ENCODE data around the gene NEK9. TPM values are rescaled to one million over a fixed set of nuclear protein-coding genes. Genes with fewer than 3 reads are reported as not detected.
A peak's percentile ranks its signal among the peaks of the same experiment; 100 is the strongest.

Gene NEK9
- polyA plus RNA-seq, 1 donor from 2014 or later = 9.4 TPM

DNA sequence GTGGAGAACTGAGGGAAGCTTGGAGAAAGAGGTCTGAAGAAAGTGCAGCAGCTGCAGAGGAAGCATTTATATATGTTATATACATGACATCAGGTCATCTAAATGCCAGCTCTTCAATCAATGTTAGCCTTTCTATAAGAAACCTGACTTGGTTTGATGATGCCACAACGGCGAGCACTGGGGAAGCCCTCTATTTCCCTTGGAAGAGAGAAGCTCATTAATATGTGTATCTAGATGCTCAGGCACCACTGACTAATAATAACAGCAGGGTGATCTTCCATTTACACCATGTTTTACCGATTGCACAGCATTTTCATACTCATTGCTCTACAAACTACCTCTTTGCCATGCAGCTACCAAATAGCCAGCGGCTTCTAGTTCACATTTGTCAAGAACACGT, 63.8 kb downstream of the NEK9 start:
- Histone ChIP-seq H4K20me1 (ENCODE audit: insufficient read depth) (no peaks in the 10 kb centered on the region), H3K79me2 (replicated peaks; ENCODE audit: insufficient read depth, low read length) (peaks cover 9% of the 10 kb centered on the region), H3K4me2 (ENCODE audit: low read length) (peak overlapping the region; percentile 86), H3K9ac (ENCODE audit: low read length) (peak overlapping the region; percentile 69), H3K36me3 (ENCODE audit: insufficient read depth, low read length) (peaks cover 3% of the 10 kb centered on the region), H3K27ac (ENCODE audit: low read length) (peak overlapping the region; percentile 53), H3F3A (ENCODE audit: insufficient read depth, low read length, poor library complexity, severe bottlenecking) (no peaks in the 10 kb centered on the region), H3K9me3 (ENCODE audit: low read length) (no peaks in the 10 kb centered on the region), H2AFZ (ENCODE audit: low read depth, low read length) (peak overlapping the region; percentile 80), H3K27me3 (ENCODE audit: insufficient read depth, low read depth, low read length) (no peaks in the 10 kb centered on the region), H3K4me3 (ENCODE audit: low read length) (peak overlapping the region; percentile 76), H3K9me2 (ENCODE audit: insufficient read depth, low read length) (no peaks in the 10 kb centered on the region)
- TF ChIP-seq TAF1 (IDR thresholded peaks at IDR 0.05; ENCODE audit: low read depth) (no peak), EZH2 (IDR thresholded peaks at IDR 0.05; ENCODE audit: borderline replicate concordance, insufficient read depth, low read length, poor library complexity, severe bottlenecking) (no peak), RAD21 (conservative IDR thresholded peaks at IDR 0.05) (no peak), POLR2AphosphoS5 (IDR thresholded peaks at IDR 0.05) (no peak), SMC3 (conservative IDR thresholded peaks at IDR 0.05; ENCODE audit: poor library complexity) (no peak), MXI1 (conservative IDR thresholded peaks at IDR 0.05; ENCODE audit: poor library complexity, severe bottlenecking) (no peak), EP300 (conservative IDR thresholded peaks at IDR 0.05; ENCODE audit: poor library complexity, severe bottlenecking) (no peak)
- TF ChIP-seq, protein P1, sequence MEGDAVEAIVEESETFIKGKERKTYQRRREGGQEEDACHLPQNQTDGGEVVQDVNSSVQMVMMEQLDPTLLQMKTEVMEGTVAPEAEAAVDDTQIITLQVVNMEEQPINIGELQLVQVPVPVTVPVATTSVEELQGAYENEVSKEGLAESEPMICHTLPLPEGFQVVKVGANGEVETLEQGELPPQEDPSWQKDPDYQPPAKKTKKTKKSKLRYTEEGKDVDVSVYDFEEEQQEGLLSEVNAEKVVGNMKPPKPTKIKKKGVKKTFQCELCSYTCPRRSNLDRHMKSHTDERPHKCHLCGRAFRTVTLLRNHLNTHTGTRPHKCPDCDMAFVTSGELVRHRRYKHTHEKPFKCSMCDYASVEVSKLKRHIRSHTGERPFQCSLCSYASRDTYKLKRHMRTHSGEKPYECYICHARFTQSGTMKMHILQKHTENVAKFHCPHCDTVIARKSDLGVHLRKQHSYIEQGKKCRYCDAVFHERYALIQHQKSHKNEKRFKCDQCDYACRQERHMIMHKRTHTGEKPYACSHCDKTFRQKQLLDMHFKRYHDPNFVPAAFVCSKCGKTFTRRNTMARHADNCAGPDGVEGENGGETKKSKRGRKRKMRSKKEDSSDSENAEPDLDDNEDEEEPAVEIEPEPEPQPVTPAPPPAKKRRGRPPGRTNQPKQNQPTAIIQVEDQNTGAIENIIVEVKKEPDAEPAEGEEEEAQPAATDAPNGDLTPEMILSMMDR (IDR thresholded peaks at IDR 0.05; ENCODE audit: poor library complexity, severe bottlenecking) = no peak
- TF ChIP-seq, protein P2, sequence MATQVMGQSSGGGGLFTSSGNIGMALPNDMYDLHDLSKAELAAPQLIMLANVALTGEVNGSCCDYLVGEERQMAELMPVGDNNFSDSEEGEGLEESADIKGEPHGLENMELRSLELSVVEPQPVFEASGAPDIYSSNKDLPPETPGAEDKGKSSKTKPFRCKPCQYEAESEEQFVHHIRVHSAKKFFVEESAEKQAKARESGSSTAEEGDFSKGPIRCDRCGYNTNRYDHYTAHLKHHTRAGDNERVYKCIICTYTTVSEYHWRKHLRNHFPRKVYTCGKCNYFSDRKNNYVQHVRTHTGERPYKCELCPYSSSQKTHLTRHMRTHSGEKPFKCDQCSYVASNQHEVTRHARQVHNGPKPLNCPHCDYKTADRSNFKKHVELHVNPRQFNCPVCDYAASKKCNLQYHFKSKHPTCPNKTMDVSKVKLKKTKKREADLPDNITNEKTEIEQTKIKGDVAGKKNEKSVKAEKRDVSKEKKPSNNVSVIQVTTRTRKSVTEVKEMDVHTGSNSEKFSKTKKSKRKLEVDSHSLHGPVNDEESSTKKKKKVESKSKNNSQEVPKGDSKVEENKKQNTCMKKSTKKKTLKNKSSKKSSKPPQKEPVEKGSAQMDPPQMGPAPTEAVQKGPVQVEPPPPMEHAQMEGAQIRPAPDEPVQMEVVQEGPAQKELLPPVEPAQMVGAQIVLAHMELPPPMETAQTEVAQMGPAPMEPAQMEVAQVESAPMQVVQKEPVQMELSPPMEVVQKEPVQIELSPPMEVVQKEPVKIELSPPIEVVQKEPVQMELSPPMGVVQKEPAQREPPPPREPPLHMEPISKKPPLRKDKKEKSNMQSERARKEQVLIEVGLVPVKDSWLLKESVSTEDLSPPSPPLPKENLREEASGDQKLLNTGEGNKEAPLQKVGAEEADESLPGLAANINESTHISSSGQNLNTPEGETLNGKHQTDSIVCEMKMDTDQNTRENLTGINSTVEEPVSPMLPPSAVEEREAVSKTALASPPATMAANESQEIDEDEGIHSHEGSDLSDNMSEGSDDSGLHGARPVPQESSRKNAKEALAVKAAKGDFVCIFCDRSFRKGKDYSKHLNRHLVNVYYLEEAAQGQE (IDR thresholded peaks at IDR 0.05; ENCODE audit: borderline replicate concordance) = no peak

DNA sequence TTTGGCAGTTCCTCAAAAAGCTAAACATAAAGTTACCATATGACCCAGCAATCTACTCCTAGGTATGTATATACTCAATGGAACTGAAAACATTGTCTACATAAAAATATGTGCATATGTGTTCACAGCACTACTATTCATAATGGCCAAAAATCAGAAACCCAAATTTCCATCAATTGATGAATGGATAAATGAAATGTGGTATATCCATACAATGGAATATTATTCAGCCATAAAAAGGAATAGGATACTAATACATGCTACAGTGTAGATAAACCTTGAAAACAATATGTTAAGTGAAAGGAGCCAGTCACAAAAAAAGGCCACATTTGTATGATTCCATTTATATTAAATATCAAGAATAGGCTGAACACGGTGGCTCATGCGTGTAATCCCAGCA, 66.4 kb downstream of the NEK9 start:
- peaks cover 9% of the 10 kb centered on the region for H3K79me2 ChIP-seq (replicated peaks; ENCODE audit: insufficient read depth, low read length)

More for the DNA sequence above, 66.4 kb downstream of the NEK9 start:
- H2AFZ ChIP-seq (ENCODE audit: low read depth, low read length) = no peak overlapping the region
- H3K27ac ChIP-seq (ENCODE audit: low read length) = no peak overlapping the region
- no peaks in the 10 kb centered on the region for H3K9me3 ChIP-seq (ENCODE audit: low read length)
- no peaks in the 10 kb centered on the region for H3F3A ChIP-seq (ENCODE audit: insufficient read depth, low read length, poor library complexity, severe bottlenecking)
- H4K20me1 ChIP-seq (ENCODE audit: insufficient read depth) = no peaks in the 10 kb centered on the region
- H3K36me3 ChIP-seq (ENCODE audit: insufficient read depth, low read length) = peaks cover 3% of the 10 kb centered on the region
- H3K4me2 ChIP-seq (ENCODE audit: low read length) = no peak overlapping the region
- TF ChIP-seq POLR2AphosphoS5 (IDR thresholded peaks at IDR 0.05) (no peak), SMC3 (conservative IDR thresholded peaks at IDR 0.05; ENCODE audit: poor library complexity) (no peak), MXI1 (conservative IDR thresholded peaks at IDR 0.05; ENCODE audit: poor library complexity, severe bottlenecking) (no peak), RAD21 (conservative IDR thresholded peaks at IDR 0.05) (no peak), EP300 (conservative IDR thresholded peaks at IDR 0.05; ENCODE audit: poor library complexity, severe bottlenecking) (no peak), EZH2 (IDR thresholded peaks at IDR 0.05; ENCODE audit: borderline replicate concordance, insufficient read depth, low read length, poor library complexity, severe bottlenecking) (no peak), TAF1 (IDR thresholded peaks at IDR 0.05; ENCODE audit: low read depth) (no peak)
- TF ChIP-seq, protein P1 (IDR thresholded peaks at IDR 0.05; ENCODE audit: poor library complexity, severe bottlenecking) = no peak
- TF ChIP-seq, protein P2 (IDR thresholded peaks at IDR 0.05; ENCODE audit: borderline replicate concordance) = no peak
- no peaks in the 10 kb centered on the region for H3K9me2 ChIP-seq (ENCODE audit: insufficient read depth, low read length)
- no peaks in the 10 kb centered on the region for H3K27me3 ChIP-seq (ENCODE audit: insufficient read depth, low read depth, low read length)
- no peak overlapping the region for H3K9ac ChIP-seq (ENCODE audit: low read length)
- H3K4me3 ChIP-seq (ENCODE audit: low read length) = no peak overlapping the region

Measured in neural cell (in vitro differentiated cells).